Stimulated activated CD4-positive, alpha-beta T cell treated with anti-CD3 and anti-CD28 coated beads, Interleukin-12 subunit alpha, Interleukin-12 subunit beta, amount 100 ng/mL, for 24 hours (primary cell): ENCODE results near the gene GAS7.
"Not testable (repeated sequence)": the region's sequence is repeated elsewhere in the genome, so short reads cannot be mapped to it uniquely, and the experiment has no call there.

Experiments
- DNase-seq, 2 experiments: peaks; one replicate each; pipeline ENCODE4 v3.0.0-alpha.2; 2020; ENCODE audit warnings: low read depth in 2 of 2

GAS7 gene

DNA sequence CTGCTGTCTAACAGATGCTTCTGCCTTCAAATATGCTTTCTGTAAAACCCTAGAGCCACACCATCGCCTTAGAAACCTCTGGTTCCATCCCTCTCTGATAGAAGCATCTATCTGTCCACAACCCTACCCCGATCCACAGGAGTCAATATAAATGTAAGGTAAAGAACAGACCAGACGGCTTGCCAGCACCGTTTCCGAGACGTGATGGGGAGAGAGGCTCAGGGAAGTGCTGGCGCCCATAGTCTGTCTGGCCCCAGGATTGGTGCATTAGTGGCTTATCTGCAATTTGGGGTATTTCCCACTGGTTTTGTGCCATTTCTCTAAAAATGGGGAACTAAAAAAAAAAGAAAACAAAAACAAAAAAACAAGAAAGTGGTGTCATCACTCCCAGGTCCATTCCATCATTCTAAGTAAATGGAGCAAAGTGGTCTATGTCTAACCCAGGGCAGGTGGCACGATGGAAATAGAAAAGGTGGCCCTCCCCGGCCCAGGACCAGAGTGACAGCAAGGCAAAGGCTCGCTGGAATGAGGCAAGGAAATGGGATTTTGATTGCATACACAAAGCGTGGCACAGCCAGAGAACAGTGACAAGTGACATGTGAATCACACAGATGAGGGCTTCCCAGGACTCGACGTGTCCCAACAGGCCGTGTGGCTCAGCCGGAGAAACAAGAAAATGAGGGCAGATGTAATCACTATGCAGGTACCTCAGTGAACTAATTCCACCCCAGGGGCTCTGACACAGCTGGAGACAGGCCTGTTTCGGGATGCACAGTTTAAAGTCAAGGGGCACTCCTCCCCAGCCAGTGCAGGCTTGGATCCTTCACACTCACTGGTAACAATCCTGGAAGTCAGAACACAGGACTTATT, 125.6 kb downstream of the GAS7 start:
- DNase-seq, result no peak

DNA sequence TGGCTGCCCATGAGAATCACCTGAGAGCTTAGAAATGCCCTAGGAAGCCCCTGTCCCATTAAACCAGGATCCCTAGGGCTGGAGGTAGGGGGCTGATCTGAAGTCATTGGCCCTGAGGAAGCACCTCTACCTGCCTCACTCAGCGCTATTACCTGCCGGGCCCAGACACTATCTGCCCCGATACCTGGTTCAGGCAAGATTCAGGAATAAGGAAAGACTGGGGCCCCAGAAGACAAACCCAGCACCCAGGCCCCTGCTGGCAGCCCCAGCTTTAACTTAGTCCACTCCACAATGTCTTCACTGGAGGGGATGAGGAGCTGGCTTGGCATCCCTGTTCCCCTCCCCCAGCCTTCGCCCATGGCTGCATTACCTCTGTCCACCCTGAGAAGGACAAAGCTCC, 126.3 kb downstream of the GAS7 start:
- DNase-seq, result no peak

DNA sequence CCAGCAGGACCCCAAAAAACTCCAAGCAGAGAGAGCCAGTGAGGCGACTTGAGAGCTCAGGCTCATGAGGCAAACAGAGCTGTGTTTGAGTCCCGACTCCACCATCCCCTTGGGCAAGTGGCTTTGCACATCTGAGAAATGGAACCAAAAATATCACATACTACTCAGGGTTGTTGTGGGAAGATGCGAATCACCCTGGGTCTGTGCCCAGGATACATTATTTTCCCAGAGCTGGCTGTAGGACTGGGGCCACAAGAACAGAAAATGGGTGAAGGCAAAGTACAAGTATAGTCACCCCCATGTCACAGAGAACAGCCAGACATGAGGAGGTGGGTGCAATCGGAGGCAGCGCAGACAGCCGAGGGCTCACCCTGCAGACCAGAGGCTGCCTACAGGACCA, 127.3 kb downstream of the GAS7 start:
- no peak for DNase-seq

DNA sequence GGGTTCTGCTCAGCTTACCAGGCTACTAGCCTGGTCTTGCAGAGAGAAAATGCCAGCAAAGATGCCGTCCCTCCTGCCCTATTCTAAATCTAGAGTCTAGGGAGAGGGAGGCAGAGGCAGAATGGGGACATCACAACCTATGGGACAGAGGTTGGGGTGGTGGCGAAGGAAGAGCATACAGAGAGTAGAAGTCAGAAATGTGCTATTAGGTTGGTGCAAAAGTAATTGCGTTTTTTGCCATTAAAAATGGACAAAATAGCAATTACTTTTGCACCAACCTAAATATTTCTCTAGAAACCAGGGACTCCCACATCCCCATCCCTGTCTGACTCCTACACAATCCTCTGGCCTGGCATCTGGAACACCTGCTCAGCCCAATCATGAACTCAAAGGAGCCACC, 127.7 kb downstream of the GAS7 start:
- DNase-seq, result no peak

DNA sequence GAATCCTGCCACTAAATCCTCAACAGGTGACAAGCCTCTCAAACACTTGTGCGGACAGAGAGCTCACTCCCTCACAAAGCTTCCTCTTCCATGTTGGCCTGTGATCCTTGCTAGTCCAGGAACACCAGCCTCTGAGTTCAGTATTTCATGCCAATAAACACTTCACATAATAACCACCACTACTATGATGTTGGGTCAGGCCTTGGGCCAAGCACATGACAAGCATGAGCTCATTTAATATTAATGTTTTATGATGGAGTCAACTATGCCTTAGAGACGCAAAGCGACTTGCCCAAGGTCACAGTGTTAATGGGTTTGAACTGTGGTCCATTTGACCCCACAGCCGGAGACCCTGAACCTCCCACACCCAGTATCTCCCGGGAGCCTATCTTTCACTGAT, 129.1 kb downstream of the GAS7 start:
- DNase-seq, result no peak

DNA sequence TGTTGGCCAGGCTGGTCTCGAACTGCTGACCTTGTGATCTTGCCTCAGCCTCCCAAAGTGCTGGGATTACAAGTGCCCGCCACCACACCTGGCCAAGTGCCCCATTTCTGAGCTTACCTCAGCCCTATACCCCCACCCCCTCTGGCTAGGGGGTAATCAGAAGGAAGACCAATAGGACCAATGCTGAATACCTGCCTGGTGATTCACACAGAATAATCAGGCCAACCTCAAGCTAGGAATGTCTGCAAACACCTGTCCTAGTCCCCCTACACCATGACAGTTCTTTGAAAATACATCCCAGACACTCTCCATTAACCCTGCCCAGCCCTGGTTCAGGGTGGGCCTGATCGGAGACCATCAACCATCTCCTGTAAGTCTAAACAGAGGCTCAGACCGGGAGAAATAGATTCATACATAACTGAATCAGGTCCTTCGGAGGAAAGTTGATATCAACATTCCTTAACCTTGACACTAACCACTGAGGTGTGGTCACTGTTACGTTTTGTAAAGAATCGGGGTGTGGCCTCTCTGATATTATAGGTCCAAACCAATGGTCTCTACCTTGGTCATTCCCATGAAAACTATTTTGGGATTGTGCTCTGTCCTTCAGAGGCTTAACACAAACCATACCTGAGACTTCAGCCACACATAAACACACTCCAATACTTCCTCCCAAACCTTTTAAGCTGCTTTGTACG, 130.8 kb downstream of the GAS7 start:
- no peak for DNase-seq

DNA sequence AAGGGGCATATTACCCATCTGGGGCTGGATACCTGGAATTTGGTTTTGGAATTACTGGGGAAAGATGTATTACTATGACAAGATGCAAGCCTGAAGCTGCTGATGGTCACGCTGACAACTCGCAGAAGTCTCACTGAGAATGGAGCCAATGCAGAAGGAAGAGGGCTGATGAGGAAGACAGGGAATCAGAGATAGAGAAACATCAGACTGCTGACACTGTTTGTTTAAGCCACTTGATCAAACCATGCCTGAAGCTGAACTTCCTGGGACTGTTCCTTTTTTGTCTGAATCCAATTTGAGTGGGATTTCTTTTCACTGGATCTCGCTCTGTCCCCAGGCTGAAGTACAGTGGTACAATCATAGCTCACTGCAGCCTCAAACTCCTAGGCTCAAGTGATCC, 133.9 kb downstream of the GAS7 start:
- no peak for DNase-seq

DNA sequence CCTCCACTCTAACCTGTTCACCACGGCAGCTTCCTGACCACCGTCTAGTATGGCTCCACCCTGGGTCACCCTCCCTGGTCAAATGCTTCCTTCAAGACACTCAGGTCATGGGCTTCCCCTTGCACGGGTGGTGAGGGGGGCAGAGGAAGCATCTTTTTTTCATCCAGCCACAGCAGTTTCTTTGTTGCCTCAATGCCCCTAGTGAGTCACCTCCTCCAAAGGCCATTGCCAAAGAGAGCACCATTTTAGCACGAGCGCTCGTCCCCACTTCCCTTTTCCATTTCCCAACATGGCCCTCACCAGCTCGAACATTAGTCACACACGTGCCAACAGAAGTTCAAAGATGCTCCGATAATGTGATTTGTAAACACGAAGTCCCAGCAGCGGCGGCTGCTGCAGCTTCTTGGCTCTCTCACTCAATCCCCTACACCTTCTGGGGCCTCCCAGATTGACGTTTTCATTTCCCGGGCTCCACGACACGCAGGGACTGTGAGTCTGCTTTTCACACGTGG, 134.6 kb downstream of the GAS7 start:
- DNase-seq, result no peak

DNA sequence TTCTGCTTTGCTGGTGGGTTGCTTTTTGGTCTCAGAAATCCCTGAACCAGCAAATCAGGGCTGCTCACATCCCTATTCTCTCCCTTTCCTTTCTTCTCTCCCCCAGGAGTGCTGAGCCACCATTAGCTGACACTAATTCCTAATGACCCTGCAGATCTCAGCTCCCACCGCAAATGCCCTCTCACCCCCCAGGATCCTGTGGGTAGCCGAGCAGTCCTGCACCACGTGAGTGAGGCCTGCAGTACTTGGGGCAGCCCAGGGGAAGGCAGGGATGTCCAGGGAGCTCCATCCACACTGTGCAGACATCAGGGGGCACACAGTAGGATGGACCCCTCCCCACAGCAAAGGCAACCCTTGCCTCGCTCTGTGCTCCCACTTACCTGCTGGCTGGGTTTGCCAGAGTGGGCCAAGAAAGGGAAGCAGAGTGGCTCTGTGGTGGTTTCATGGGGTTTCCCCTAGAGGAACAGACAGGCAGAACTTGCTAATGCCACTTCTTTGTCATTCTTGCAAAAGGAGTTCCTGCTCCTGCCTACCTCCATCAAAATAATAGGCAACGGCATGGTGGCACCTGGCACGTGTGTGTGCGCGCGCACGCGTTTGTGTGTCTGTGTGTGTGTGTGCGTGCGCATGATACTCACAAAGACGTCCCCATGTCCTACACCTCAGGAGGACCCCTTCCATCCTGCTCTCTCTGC, 135.6 kb downstream of the GAS7 start:
- DNase-seq, result no peak

DNA sequence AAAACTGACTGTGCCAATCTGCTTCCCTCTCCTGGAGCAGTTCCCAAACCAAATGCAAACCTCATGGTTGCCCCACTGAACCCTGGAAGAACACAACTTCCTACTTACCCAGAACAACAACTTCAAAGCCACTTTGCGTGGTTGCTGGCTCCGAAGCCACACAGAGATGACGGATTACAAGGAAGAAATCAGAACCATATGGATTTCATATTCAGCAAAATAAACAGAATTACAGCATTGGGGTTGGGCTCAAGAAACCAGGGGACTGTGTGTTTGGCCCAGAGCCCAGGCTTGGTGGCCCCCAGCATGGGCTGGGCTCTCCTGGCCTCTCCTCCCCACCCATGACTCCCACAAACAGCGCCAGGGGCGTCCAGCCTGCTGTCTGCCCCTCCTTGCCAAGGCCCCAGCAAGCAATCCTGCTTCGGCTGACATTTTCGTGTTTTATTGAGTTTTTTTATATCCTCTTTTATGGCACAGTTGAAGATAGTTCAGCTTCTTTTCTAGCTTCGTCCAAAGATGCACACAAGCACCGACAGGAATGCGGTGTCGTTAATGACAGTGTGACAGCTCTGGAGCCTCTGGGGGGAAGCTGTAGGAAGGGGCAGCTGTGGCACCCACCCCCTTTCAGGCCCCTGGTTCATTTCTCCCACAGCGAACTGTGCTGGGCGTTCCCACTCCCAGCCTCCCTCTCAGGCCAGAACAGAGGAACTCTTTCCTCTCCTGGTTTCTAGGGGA, 137.1 kb downstream of the GAS7 start:
- no peak for DNase-seq

DNA sequence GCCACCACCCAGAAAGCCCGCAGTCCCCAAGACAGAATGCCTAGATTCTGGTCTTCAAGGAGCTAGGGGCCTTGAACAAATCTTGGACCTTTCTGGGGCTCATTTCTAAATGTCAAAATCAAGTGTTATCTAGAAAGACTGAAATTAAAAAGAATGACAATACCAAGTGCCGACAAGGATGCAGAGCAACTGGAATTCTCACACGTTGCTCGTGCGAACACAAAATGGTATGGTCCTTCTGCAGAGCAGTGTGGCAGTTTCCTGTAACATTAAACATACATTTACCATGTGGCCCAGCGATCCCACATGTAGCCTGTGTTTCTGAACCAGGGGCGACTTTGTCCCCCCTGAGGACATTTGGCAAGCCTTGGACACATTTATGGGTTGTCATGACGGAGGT, 137.9 kb downstream of the GAS7 start:
- no peak for DNase-seq

DNA sequence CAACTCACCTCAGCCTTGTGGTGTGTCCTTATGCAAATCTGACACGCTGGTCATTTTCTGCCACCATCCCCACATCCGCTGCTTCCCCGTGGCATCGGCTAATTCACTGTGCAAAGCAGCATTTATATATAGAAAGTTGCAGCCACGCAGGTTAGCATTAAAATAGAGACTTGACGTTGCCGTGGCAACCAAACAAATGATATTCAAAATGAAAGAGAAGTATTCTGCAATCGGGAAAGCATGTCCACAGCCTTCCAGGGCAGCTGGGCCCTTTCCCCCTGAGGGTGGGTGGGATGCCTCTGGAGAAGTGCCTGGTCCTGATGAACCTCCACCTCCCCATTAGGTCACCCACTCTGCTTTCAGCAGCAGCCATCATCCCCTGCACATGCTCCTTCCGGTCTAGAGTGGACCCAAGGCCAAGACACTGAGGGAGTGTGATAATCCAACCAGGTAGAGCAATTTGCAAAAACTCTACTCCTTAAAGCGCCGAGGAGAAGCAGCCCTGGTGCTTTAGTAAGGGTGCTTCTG, 138.7 kb downstream of the GAS7 start:
- DNase-seq, result no peak

DNA sequence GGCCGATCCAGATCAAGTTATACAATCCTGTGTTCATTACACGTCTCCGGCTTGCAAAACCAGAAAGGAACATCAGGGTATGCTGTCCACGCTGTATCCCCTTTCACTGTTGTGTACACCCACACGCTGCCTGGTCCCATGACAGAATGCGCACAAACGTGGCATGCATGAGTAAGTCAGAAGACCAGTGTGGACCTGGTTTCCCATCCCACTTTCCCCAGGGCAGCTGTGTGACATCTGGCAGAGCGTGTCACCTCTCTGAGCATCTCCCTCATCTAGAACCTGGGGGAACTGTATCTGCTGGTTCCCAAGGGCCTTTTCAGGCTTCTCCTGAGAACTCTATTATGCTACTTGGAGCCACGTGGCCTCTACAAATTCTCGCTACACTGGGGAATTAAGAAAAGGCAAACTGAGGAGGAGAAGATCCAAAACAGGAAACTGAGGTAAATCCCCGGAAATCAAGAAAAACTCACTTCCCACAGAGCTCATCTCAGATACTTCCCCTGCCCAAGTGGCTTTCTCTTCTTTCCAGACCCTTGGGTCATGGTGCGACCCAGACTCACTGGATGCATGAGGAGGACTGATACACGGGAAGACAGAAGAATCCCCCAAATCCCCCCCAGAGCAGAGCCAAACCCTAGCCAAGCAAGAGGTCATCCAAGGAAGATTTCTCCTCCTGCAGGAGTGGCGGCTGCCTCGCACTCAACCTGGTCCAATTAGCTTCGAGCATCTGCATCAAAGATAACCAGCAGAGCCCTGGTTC, 139.3 kb downstream of the GAS7 start:
- DNase-seq, result no peak

DNA sequence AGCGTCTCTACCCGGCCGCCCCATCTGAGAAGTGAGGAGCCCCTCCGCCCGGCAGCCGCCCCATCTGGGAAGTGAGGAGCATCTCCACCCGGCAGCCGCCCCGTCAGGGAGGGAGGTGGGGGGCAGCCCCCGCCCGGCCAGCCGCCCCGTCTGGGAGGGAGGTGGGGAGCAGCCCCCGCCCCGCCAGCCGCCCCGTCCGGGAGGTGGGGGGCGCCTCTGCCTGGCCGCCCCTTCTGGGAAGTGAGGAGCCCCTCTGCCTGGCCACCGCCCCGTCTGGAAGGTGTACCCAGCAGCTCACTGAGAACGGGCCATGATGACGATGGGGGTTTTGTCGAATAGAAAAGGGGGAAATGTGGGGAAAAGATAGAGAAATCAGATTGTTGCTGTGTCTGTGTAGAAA, 140.9 kb downstream of the GAS7 start:
- not testable (repeated sequence) for DNase-seq

DNA sequence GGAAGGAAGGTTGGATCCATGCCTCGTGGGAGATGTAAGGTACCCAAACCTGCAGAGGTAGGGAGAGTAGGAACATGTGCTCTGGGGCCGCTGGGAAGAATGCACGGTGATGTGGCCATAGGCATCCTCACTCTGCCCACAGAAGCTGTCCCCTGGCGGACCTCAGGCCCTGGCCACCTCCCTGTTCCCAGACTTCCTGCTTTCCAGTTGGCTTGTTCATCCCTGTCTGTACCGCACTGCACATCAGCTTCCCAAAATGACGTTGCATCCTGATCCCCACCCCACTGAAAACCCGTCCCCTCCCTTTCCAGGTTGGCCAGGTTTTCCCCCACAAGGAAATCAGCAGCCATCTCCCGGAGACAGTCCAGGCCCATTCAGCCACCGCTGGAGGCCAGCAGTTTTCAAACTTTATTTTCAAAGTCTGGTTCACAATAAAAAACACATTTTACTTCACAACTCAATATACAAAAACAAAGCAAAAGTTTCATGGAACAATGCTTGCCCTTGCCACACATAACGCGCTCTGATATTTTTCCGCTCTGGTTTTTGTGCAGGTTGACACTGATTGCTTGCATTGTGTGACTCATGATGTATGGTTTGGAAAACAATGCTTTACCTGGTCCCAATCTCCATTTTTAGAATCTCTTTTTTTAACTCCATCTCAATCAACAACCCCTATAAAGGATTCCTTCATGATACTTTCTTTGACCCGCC, 143.0 kb downstream of the GAS7 start:
- no peak for DNase-seq

DNA sequence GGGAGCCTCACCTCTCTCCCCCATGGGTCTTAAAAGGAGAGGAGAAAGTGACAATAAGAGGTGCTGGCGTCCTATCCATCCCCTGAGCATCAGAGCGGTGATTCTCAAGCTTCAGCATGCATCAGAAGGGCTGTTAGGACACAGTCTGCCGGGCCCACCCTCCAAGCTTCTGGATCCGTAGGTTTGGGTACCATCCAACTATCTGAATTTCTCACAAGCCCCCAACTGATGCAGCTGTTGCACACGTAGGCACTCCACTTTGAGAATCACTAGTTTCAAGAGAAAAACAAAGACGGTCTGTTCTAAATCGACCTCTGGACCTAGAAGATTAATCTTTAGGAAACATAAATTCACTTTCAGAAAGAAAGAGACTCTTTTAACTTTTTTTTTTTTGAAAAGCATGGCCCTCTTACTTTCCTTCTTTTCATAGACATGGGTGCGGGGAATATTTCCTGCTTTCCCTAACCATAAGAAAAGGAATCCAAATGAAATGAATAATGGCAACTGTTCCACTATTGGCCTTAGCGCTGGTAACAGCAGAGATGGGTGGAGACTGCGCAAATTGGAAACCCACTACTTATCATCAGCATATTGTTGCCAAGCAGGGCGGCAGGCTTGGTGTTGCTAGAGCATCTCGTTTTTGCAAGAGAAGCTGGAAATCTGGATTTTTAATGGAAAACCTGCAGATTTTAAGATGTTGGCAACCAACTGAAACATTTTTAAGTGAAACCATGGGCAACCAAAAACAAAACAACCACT, 144.4 kb downstream of the GAS7 start:
- no peak for DNase-seq

DNA sequence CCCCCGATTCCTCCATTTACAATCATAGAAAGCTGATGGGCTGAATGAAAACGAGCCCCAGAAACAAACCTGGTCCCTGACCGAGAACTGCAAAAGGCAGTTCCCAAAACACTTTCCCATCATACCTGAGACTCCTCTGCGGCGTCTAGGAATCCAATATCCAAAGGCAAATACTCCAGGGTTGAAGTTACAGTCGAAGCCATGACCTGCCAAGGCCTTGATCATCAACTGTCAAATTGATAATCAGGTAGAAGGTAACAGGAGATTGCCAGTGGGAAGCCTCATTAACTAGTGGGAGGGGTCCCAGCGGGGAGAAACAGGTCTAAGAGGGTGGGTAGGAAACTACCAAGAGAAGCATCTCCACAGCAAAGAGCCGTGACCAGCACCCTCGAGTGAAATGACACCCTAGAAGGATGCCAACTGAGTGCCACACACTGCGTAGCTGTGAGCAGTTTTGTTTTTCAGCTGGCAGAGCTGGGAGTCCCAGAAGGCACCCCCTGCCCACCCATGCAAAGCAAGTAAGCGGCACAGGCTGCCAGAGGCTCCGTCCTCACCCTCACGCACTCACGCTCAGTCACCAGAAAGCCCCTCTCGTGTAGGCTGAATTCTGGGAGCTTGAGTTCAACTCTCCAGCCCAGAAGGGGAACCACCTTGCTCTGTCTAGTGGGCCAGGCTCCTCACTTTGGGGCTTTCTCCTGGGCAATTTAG, 146.1 kb downstream of the GAS7 start:
- DNase-seq, result no peak

DNA sequence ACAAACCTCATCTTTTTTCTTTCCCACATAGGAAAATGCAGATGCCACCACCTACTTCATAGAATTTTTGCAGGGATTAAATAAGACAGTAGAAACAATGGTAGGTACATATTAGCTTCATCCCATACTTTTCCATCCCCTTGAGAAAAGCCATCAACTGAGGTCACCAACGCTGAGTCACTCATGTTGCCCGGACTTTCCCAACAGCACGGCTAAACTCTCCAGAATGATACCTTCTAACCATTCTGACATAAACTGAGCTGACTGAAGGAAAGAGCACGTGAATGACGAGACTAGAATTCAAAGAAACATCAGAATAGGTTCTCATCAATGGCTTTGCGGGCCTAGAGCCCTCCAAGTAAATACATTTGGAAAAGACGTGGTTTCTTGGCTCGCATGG, 147.3 kb downstream of the GAS7 start:
- no peak for DNase-seq

DNA sequence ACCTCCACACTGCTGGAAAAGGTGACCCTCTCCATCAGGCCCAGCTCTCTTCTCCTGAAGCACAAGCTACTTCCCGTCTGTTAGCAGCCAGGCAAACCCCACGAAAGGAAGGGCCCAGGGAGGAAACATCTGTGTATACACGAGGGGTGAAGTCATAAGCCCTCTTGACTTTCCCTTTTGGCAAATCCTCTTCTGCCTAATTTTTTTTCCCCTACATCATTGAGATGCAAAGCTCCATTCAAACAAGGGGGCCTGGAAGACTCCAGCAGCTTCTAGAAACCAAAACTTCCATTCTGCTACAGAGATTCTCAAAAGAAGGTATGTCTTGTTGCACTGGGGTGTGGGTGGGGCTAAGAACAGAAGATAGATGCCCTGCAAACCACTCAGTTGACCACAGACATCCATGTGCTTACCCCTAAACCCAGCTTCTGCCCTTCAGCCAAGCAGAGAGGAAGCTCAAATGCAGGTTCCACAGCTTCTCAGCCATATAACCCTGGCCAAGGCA, 147.8 kb downstream of the GAS7 start:
- DNase-seq, result no peak
